ENCODE data around the gene PARD3. TPM values are rescaled to one million over a fixed set of nuclear protein-coding genes. Genes with fewer than 3 reads are reported as not detected.
A peak's percentile ranks its signal among the peaks of the same experiment; 100 is the strongest.

The PARD3 gene
- total RNA-seq, 1 experiment from 2014 or later = 61.9 TPM

DNA sequence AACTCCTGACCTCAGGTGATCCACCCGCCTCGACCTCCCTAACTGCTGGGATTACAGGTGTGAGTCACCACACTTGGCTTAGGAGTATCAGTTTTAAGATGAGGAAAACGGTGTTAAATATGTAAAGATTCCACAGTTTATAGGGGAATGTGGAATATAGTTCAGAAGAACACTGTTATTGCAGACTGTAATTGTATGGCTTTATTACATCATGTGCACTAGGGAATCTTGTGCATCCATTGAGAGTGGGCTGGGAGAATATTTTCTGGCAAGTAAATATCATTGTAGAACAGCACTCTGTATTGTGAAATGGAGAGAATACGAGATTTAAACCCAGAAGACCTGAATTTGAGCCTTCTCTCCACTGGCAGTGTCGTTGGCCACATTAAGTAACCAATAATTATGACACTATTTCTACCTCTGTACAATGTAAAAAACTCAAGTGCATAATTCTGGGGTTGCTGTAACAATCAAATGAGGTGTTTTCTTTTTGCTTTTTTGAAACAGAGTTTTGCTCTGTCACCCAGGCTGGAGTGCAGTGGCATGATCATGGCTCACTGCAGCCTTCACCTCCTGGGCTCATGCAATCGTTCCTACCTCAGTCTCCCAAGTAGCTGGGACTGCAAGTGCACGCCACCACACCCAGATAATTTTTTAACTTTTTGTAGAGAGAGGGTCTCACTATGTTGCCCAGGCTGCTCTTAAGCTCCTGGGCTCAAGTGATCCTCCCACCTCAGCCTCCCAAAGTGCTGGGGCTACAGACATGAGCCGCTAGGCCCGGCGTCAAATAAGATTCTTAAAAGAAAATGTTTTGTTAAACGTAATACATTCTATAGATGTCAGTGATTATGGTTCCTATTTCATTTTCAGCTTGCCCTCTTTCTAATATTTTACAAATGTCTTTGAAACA lies 12.0 kb upstream of the PARD3 start:
- no peak for DNase-seq (ENCODE audit: low spot score)
- in situ Hi-C loops (cut with HindIII; ENCODE audit: low sequenced_read_pairs) = no loop called here

DNA sequence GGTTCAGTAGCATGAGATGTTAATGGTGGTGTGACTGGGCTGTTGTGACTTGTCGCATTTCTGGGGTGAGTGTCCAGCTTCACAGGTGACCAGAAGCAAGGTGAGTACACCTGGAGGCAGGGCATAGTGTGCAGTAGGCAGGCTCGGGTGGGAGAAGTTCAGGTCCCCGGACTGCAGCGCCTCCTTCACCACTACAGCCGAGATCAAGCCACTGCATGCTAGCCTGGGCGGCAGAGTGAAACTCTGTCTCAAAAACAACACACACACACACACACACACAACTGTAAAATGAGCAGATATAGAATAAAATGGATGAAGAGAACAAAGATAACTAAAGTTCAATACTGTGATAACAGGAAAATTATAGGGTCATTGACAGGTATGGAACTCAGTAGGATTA lies 11.1 kb upstream of the PARD3 start:
- in situ Hi-C loops (cut with HindIII; ENCODE audit: low sequenced_read_pairs) = no loop called here
- DNase-seq (ENCODE audit: low spot score) = no peak

DNA sequence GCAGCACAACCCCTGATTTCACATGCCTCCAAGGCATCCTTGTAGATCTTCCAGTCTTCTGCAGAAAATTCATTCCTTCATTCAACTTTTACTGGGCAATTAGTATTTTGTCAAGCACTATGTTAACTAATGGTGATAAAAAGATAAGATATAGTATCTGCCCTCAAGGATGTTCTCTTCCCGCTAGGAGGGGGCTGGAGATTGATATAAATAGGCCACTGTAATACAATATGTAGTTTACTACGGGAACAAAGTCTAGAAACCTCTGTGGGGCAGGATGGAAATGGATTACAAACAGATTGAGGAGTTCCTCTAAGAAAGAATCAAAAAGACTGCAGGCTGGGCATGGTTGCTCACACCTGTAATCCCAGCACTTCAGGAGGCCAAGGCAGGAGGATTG lies 10.3 kb upstream of the PARD3 start:
- in situ Hi-C loops (cut with HindIII; ENCODE audit: low sequenced_read_pairs) = no loop called here
- DNase-seq (ENCODE audit: low spot score) = no peak

DNA sequence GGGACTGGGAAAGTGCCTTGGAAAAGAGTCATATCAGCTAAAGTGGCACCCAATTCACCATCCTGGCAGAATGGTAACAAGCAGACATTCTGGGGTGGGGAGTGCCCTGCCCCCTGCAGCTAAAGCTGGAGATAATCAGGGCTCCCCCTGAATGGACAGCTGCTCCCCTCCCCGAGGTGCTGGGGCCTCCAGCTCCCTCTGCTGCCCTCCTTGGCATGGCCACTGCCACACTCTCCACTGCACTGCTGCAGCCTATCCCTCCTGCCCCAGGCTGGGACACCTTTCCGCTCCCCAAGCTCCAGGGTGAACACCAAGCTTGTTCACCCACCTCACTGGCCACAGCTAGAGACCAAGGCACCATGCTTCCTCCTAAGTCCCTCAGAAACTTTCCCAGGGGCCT lies 9.8 kb upstream of the PARD3 start:
- no peak for DNase-seq (ENCODE audit: low spot score)

DNA sequence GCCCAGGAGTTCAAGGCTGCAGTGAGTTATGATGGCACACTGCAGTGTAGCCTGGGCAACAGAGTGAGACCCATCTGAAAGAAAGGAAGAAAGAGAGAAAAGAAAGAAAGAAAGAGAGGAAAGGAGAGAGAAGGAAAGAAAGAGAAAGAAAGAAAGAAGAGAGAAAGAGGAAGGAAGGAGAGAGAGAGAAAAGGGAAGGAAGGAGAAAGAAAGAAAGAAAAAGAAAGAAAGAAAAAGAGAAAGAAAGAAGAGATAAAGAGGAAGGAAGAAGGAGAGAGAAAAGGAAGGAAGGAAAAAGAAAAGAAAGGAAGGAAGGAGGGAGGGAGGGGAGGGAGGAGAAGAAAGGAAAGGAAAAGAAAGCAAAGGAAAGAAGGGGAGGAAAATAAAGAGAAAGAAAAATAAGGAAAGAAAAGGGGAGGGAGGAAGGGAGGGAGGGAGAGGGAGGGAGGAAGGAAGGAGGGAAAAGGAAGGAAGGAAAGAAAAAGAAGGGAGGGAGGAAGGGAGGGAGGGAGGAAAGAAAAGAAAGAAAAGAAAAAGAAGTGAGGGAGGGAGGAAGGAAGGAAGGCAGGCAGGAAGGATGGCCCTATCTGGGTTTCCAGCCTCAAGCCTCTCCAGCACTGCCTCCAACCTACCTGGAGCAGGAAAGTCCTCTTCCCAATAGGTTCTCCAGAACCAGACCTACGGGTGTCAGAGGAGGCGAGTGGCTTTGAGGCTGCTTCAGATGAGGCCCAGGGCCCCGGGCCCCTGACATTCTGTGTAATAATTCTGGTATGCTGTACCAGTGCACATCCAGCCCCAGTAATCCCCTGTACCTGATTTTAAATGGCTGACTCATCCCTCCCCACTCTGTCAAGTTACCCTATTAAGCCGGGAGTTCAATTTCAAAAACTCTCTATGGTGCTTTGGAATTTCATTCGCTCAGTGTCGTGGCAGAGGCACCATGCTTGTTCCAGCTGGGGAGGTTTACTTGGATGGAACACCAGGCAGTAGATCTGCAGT lies 6.8 kb upstream of the PARD3 start:
- no peak for DNase-seq (ENCODE audit: low spot score)
- in situ Hi-C loops (cut with HindIII; ENCODE audit: low sequenced_read_pairs) = no loop called here

More for the DNA sequence above, 9.8 kb upstream of the PARD3 start:
- in situ Hi-C loops (cut with HindIII; ENCODE audit: low sequenced_read_pairs) = no loop called here

DNA sequence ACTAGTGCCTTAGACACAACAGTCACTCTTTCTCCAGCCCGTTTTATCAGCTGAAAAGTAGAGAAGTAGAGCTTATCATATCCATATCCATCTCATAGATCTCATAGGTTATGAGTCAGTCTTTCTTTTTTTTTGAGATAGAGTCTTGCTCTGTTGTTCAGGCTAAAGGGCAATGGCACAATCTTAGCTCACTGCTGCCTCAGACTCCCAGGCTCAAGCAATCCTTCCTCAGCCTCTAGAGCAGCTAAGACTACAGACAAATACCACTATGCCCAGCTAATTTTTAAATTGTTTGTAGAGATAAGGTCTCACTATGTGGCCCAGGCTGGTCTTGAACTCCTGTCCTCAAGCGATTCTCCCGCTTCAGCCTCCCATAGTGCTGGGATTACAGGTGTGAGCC lies 2.5 kb upstream of the PARD3 start:
- in situ Hi-C loops (cut with HindIII; ENCODE audit: low sequenced_read_pairs) = no loop called here
- DNase-seq (ENCODE audit: low spot score) = no peak

DNA sequence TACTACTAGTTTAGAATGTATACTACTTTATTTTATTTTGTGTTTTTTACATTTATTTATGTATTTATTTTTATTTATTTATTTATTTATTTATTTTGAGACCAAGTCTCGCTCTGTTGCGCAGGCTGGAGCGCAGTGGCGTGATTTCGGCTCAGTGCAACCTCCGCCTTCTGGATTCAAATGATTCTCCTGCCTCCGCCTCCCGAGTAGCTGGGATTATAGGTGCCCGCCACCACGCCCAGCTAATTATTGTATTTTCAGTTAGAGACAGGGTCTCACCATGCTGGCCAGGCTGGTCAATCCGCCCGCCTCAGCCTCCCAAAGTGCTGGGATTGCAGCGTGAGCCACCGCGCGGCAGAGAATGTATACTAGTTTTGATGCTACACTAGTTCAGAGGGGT lies 2.0 kb upstream of the PARD3 start:
- DNase-seq (ENCODE audit: low spot score) = no peak
- in situ Hi-C loops (cut with HindIII; ENCODE audit: low sequenced_read_pairs) = no loop called here

DNA sequence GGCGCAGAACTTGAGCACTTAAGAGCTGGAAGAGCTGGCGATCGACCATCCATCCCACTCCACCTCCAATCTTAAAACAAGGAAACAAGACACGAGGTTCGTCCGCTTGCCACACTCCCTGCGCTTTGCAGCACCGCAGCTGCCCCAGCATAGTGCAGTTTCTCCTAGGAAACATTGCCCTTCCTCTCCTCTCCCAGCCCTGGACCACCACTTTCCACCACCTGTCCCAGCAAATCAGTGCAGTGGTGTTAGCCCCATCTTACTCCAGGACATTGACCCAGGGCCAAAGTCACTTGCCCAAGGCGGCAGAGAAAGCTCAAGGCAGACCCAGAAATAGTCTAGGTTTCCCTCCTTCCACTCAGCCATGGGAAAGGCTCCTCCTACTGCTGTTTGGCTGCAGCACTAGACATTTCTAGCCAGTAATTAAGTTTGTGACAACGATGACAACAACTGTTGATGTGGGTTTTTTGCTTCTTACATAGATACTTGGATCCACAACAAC lies 1.5 kb upstream of the PARD3 start:
- no peak for DNase-seq (ENCODE audit: low spot score)
- in situ Hi-C loops (cut with HindIII; ENCODE audit: low sequenced_read_pairs) = no loop called here

DNA sequence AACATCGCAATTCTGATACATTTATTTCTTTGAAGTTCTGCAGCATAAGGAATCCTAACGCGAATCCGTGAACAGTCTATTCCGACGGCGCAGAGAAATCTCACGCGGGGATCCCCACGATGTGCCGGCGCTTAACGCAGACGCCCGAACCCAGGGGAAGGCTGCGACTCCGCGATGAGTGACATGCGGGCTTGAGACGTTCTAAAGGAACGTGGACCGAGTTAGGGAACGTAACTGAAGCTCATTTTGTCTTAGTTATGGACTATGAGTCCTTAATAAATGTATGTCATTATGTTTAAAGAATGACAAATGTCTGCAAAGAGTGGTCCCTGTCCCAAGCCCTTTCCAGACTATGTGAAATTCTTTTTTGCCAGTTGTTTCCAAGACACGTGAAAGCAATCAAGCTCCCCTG lies 995 bp upstream of the PARD3 start:
- DNase-seq (ENCODE audit: low spot score) = no peak
- in situ Hi-C loops (cut with HindIII; ENCODE audit: low sequenced_read_pairs) = no loop called here

DNA sequence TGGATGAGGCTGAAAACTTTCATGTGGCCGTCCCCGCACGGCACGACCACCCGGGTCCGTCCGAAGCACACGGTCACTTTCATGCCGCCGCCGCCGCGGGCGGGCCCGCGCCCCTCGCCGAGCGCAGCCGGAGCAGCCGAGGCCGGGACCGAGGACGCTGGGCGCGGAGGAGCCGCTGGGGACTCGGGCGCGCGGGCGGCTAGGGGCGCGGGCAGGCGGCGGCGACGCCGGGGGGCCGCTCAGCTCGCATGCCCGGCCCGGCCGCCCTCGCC lies 247 bp downstream of the PARD3 start:
- in situ Hi-C loops (cut with HindIII; ENCODE audit: low sequenced_read_pairs) = no loop called here
- no peak for DNase-seq (ENCODE audit: low spot score)

DNA sequence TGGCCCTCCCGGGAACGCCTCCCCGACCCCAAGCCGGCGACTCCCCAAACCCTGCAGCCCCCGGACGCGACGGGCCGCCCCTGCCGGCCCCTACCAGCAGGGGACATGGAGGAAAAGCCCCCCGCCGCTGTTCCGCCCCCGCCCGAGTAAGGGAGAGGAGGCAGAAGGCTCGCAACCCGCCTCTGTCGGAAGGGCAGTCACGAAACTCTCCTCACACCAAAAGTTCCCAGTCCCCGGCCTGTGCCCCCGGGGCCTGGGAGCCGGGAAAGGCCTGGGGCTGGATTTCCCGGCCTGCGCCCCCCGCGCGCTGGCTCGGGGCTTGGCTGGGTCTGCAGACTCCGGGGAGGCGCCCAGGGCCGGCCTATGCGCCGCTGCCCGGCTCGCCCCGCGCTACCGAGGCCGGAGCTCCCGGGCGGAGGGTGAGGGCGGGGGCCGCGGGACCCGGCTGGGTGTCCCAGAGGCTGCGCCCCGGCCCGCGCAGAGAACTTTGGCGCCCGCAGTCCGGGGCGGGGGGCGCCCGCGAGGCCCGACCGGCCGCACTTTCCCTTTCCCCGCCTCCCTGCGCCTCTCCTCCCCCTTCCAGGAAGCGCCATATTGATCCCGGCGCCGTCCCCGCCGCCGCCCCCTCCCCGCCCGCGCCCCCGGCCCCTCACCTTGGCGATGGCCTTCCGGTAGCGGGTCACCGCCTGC lies 728 bp downstream of the PARD3 start:
- in situ Hi-C loops (cut with HindIII; ENCODE audit: low sequenced_read_pairs) = no loop called here
- DNase-seq (ENCODE audit: low spot score) = no peak

DNA sequence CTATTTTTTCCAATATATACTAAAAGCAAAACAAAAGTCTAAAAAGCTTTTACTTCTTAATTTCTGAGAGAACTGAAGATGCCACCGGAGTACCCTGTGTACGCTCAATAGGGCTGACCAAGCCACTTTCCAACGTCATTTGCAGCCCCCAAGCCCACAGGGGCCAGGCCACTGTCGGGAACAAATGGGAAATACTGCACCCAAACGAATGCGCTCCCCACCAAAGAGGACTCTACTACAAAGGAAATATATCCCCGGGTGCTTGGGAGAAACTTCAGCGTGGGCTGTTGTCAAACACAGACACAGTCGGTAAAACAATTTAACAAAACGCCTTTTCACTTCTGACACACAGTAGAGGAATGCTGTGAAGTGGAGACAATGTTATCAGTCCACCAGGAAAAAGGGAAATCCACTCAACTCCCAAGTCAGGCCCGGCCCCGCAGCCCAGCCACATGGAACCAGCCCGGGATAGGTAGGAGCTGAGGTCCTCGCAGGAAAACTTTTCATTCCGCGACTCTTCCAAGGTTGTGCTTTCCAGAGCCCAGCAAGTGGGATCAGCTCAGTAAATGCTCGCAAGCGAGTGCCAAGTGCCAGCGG lies 1.4 kb downstream of the PARD3 start:
- no peak for DNase-seq (ENCODE audit: low spot score)

DNA sequence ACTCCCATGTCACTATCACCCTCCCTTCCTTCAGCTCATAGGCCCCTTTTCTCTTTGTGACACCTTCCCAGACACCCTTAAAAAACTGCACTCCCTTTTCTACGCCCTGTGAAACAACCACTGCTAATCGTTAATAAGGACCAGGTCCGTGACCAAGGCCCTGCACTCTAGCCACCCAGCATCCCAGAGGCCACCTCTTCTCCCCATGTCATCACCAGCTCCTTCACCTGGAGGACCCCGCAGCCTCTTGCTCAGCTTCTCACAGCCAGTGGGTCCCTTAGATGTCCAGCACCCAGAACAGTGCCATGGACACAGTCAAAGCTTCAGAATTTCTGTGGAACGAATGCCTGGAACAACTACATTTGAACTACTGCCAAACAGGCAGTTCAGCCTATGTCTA lies 2.3 kb downstream of the PARD3 start:
- in situ Hi-C loops (cut with HindIII; ENCODE audit: low sequenced_read_pairs) = no loop called here
- DNase-seq (ENCODE audit: low spot score) = no peak

More for the DNA sequence above, 1.4 kb downstream of the PARD3 start:
- in situ Hi-C loops (cut with HindIII; ENCODE audit: low sequenced_read_pairs) = no loop called here

DNA sequence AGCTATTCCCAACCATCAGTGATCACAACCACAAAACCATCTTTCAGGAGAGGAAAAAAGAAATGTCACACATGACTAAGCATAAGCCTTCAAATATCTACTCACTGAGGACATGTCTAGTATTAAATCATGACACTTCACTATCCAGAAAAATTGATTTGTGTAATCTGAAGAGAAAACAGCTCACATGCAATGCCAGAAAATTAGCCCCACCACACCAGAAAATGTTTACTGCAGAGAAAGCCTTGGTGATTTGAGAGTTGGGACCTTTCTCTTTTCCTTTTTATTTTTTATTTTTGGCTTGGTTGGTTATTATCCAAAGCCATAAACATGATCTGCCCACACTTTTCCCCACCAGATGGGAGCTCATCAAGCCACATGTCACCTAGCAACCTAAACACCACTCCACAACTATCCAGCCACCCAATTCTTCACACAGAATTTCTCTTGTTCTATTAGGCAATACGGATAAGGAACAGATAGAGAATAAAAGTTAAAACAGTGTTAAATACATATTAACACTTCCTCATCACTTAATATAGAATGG lies 3.1 kb downstream of the PARD3 start:
- in situ Hi-C loops (cut with HindIII; ENCODE audit: low sequenced_read_pairs) = no loop called here
- DNase-seq (ENCODE audit: low spot score) = no peak

DNA sequence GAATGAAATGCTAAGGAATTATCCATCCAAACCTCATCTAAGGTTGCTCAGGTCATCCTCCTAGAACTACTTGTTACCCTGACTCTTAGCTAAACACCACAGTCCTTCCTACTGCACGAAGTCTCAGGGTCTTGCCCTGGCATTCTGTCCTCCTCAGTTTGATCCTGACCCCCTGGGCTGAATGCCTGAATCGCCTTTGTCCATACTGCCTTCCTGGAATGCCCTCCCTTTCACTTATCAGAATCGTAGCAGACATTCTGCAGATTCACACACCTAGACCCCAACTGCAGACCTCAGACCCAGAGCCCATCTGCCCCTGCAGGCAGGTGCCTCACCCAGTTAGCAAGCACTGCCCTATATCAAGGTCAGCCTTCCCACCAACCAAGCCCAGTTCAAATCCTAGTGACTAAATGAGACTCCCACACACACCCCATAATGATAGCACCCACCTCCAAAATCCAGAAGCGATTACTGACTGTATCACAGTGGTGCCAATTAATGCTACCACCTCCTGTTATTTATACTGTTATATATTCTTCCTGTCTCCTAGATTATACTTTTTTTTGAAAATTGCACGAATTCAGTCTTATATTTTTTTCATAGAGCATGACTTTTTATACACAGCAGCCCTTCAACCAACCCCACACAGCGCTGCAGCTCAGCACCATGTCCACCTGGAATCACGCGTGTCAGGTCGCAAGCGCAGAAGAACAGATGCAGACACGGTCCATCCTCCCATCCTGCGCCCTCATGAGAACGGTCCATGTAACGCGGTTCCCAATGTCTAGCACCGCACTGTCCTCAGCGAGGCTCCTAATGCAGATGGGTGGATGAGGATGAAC lies 3.7 kb downstream of the PARD3 start:
- DNase-seq (ENCODE audit: low spot score) = no peak
- in situ Hi-C loops (cut with HindIII; ENCODE audit: low sequenced_read_pairs) = no loop called here

DNA sequence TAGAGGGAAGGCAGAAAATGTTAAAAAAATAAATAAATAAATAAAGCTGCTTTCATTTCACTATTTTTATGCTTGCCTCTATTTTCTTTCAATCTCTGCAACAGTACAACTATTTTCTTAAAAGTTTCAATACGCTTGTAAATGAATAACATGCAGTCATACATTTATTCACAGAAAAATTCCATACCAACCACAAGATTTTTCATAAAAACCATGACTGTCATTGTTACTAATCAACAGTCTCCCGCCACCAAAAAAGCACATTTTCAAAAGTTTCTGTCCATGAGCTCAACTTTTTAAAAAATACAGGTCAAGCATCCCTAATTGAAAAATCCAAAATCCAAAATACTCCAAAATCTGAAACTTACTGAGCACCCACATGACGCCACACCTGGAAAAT lies 5.3 kb downstream of the PARD3 start:
- DNase-seq (ENCODE audit: low spot score) = no peak
- in situ Hi-C loops (cut with HindIII; ENCODE audit: low sequenced_read_pairs) = no loop called here

DNA sequence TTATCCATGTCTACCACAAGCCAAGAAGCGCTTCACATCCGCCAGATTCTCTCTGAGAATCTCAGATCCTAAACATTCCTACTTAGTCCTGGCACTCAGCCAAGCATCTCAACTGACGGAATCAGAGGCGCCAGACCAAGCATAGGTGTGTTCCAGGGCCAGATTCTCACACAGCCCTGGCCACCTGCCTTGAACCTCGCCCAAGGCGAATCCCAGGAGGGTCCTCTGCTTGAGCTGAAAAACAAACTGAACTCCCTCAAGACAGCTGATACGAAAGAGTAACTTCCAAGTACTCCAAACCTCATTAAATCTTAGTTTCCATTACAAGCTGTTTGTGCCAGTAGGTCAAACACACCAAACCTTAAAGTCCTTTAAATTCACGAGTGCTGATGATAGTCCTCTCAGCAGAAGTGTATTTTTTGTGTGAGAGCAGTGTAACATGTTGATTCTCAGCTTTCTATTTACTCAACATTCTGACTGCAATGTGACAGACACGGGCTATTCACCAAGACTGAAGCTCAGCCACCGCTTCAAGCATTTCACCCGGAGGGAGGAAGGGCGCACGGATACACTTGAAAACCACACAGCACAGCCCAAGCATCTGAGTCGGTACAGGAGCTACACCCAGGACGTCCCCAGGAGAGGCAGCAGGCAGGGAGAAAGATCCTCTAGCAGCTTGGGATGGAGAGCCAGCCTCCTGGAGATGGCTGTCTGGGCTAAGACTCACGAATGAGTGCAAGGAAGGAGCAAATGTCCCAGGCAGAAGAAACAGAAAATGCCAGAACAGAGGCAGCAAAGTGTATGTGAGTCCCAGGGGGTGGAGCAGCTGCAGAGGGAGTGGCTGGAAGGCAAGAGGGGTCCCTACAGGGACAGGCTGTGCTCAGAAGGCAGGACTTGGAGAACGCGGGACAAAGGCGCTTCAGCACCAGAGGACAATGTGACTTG lies 6.0 kb downstream of the PARD3 start:
- in situ Hi-C loops (cut with HindIII; ENCODE audit: low sequenced_read_pairs) = no loop called here
- peak; percentile 37 for DNase-seq (ENCODE audit: low spot score)

Data from G401 (cell line).